ENCODE results near the gene CELF2.

DNA sequence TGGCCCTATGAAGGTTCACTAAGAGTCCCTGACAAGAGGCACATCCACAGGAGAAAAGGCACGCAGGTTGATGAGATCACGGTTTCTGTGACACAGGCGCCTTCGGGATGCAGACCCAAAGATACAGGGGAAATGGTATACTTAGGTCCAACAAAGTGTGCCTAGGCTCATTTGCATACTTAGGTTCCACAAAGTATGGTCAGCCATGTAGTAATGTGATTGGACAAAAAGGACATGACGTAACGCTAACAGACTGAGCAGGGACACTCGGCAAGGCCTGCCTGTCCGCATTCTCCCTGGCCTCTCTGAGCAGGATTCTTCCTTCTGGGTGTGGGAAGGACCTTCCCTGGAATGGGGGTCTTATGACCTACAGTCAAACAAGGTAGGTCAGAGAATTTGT, 190.6 kb downstream of the CELF2 start:
- TF ChIP-seq, protein P1, sequence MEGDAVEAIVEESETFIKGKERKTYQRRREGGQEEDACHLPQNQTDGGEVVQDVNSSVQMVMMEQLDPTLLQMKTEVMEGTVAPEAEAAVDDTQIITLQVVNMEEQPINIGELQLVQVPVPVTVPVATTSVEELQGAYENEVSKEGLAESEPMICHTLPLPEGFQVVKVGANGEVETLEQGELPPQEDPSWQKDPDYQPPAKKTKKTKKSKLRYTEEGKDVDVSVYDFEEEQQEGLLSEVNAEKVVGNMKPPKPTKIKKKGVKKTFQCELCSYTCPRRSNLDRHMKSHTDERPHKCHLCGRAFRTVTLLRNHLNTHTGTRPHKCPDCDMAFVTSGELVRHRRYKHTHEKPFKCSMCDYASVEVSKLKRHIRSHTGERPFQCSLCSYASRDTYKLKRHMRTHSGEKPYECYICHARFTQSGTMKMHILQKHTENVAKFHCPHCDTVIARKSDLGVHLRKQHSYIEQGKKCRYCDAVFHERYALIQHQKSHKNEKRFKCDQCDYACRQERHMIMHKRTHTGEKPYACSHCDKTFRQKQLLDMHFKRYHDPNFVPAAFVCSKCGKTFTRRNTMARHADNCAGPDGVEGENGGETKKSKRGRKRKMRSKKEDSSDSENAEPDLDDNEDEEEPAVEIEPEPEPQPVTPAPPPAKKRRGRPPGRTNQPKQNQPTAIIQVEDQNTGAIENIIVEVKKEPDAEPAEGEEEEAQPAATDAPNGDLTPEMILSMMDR (IDR thresholded peaks at IDR 0.05), result no peak
- no peak for TF ChIP-seq POLR2A (IDR thresholded peaks at IDR 0.05)
